Kidney glomerular epithelial cell (primary cell): ENCODE results near the gene S100A9.
"Not testable (repeated sequence)": the region's sequence is repeated elsewhere in the genome, so short reads cannot be mapped to it uniquely, and the experiment has no call there.

Experiments used
- DNase-seq: peaks from one replicate; lab custom pipeline; 2025; lab: John Stamatoyannopoulos, UW

Gene S100A9

GRCh38 chr1:153407274-153407673 lies 49.6 kb downstream of the S100A9 start:
- DNase-seq: not testable (repeated sequence)
